ENCODE data around the gene MROH8.

GRCh38 chr20:37111926-37112455 lies 67.4 kb downstream of the MROH8 start:
- TF ChIP-seq CTCF (IDR thresholded peaks at IDR 0.05) (no peak), POLR2AphosphoS5 (IDR thresholded peaks at IDR 0.05; ENCODE audit: low read depth, low read length) (no peak), TCF7L2 (IDR thresholded peaks at IDR 0.05; ENCODE audit: low read depth, low read length) (no peak)

Measured in Panc1 (cell line).